Astrocyte (in vitro differentiated cells and primary cell): Measurements from ENCODE around the gene DIAPH2. TPM values are rescaled to one million over a fixed set of nuclear protein-coding genes. Genes with fewer than 3 reads are reported as not detected.

Source experiments
- DNase-seq: peaks from one replicate; pipeline ENCODE4 v3.0.0-alpha.2; 2010; ENCODE audit warnings: low read depth
- FAIRE-seq: peaks from 2 replicates; lab custom pipeline; 2011; peaks lifted over from hg19 to GRCh38; lab: Jason Lieb, UNC
- H2AFZ ChIP-seq: 2 replicates; pipeline ENCODE4 v1.6.0; 2012; ENCODE audit warnings: low read depth, low read length, inconsistent platforms
- H3K27ac ChIP-seq: 2 replicates; pipeline ENCODE4 v1.5.1; 2011; ENCODE audit warnings: low read depth, low read length, inconsistent platforms
- H3K27me3 ChIP-seq: 2 replicates; pipeline ENCODE4 v1.6.0; 2011; ENCODE audit warnings: low read length, inconsistent platforms; ENCODE audit not compliant: insufficient read depth
- H3K36me3 ChIP-seq: 2 replicates; pipeline ENCODE4 v1.5.1; 2011; ENCODE audit warnings: low read length, inconsistent platforms; ENCODE audit not compliant: insufficient read depth
- H3K4me1 ChIP-seq: 2 replicates; pipeline ENCODE4 v1.5.1; 2011; ENCODE audit warnings: low read length, inconsistent platforms; ENCODE audit not compliant: insufficient read depth
- H3K4me2 ChIP-seq: 2 replicates; pipeline ENCODE4 v1.6.0; 2012; ENCODE audit warnings: low read length, inconsistent platforms
- H3K4me3 ChIP-seq: 2 replicates; pipeline ENCODE4 v1.5.1; 2011; ENCODE audit warnings: low read depth, mild to moderate bottlenecking, low read length, inconsistent platforms; ENCODE audit not compliant: insufficient read depth
- H3K79me2 ChIP-seq: 2 replicates; pipeline ENCODE4 v1.6.0; 2012; ENCODE audit warnings: mild to moderate bottlenecking, low read length, inconsistent platforms; ENCODE audit not compliant: insufficient read depth
- H3K9ac ChIP-seq: 2 replicates; pipeline ENCODE4 v1.6.0; 2012; ENCODE audit warnings: mild to moderate bottlenecking, low read length, inconsistent platforms
- H3K9me3 ChIP-seq: 2 replicates; pipeline ENCODE4 v1.5.1; 2012; ENCODE audit warnings: low read depth, mild to moderate bottlenecking, low read length, inconsistent platforms; ENCODE audit not compliant: insufficient read depth
- H4K20me1 ChIP-seq: 2 replicates; pipeline ENCODE4 v1.6.0; 2012; ENCODE audit warnings: low read length, inconsistent platforms; ENCODE audit not compliant: insufficient read depth
- H3K27ac Mint-ChIP-seq: one replicate; pipeline ENCODE4 v1.8.0; 2021; ENCODE audit warnings: mild to moderate bottlenecking, mixed read lengths; ENCODE audit not compliant: unreplicated experiment
- H3K27me3 Mint-ChIP-seq: one replicate; pipeline ENCODE4 v1.8.0; 2021; ENCODE audit warnings: low read depth, mixed read lengths; ENCODE audit not compliant: unreplicated experiment
- H3K36me3 Mint-ChIP-seq: one replicate; pipeline ENCODE4 v1.8.0; 2021; ENCODE audit warnings: low read depth, mixed read lengths; ENCODE audit not compliant: unreplicated experiment
- H3K4me1 Mint-ChIP-seq: one replicate; pipeline ENCODE4 v1.8.0; 2021; ENCODE audit warnings: low read depth, mixed read lengths; ENCODE audit not compliant: unreplicated experiment
- H3K4me3 Mint-ChIP-seq: one replicate; pipeline ENCODE4 v1.8.0; 2021; ENCODE audit warnings: mild to moderate bottlenecking, moderate library complexity, mixed read lengths; ENCODE audit not compliant: unreplicated experiment
- H3K9me3 Mint-ChIP-seq: one replicate; pipeline ENCODE4 v1.8.0; 2021; ENCODE audit warnings: mild to moderate bottlenecking, mixed read lengths; ENCODE audit not compliant: unreplicated experiment
- CTCF ChIP-seq: IDR thresholded peaks from 2 replicates; pipeline ENCODE4 v1.5.1; 2011; ENCODE audit warnings: low read depth, mild to moderate bottlenecking, inconsistent platforms, low read length, moderate library complexity; ENCODE audit not compliant: insufficient read depth
- EZH2 ChIP-seq: IDR thresholded peaks from 2 replicates; pipeline ENCODE4 v1.6.1; 2012; ENCODE audit warnings: mild to moderate bottlenecking, low read length, inconsistent platforms; ENCODE audit not compliant: insufficient read depth
- total RNA-seq: library from RNA; stranded (reverse); gene quantifications from 2 replicates; pipeline ENCODE4 v1.2.1, GENCODE V29; 2021

Gene DIAPH2
- total RNA-seq, 1 donor from 2014 or later, result 9.8 TPM

GRCh38 chrX:97504431-97504830 lies 819.8 kb downstream of the DIAPH2 start:
- Mint-ChIP-seq H3K27me3 (no peaks in the 10 kb centered on the region), H3K9me3 (no peaks in the 10 kb centered on the region), H3K4me1 (no peaks in the 10 kb centered on the region), H3K4me3 (no peak overlapping the region), H3K27ac (no peak overlapping the region), H3K36me3 (no peaks in the 10 kb centered on the region)
- no peaks in the 10 kb centered on the region for H3K36me3 ChIP-seq
- H3K9me3 ChIP-seq, result no peaks in the 10 kb centered on the region
- FAIRE-seq (no peak), DNase-seq (no peak)
- no peak overlapping the region for H3K4me3 ChIP-seq
- no peak overlapping the region for H3K9ac ChIP-seq
- H3K4me2 ChIP-seq, result no peak overlapping the region
- no peaks in the 10 kb centered on the region for H3K27me3 ChIP-seq
- no peak overlapping the region for H2AFZ ChIP-seq
- TF ChIP-seq EZH2 (no peak), CTCF (no peak)
- no peaks in the 10 kb centered on the region for H3K4me1 ChIP-seq
- no peak overlapping the region for H3K27ac ChIP-seq
- H4K20me1 ChIP-seq, result no peaks in the 10 kb centered on the region
- H3K79me2 ChIP-seq, result no peaks in the 10 kb centered on the region

GRCh38 chrX:97517763-97518162 lies 833.1 kb downstream of the DIAPH2 start:
- no peak overlapping the region for H3K9ac ChIP-seq
- no peaks in the 10 kb centered on the region for H4K20me1 ChIP-seq
- TF ChIP-seq EZH2 (no peak), CTCF (no peak)
- no peak overlapping the region for H3K27ac Mint-ChIP-seq
- FAIRE-seq (no peak), DNase-seq (no peak)
- no peaks in the 10 kb centered on the region for H3K4me1 ChIP-seq
- H3K27me3 ChIP-seq, result no peaks in the 10 kb centered on the region
- H3K9me3 Mint-ChIP-seq, result no peaks in the 10 kb centered on the region
- H3K9me3 ChIP-seq, result no peaks in the 10 kb centered on the region
- no peak overlapping the region for H3K4me3 Mint-ChIP-seq
- H3K4me2 ChIP-seq, result no peak overlapping the region
- no peaks in the 10 kb centered on the region for H3K27me3 Mint-ChIP-seq
- no peaks in the 10 kb centered on the region for H3K36me3 ChIP-seq
- no peak overlapping the region for H2AFZ ChIP-seq
- no peaks in the 10 kb centered on the region for H3K79me2 ChIP-seq
- no peaks in the 10 kb centered on the region for H3K4me1 Mint-ChIP-seq
- no peak overlapping the region for H3K27ac ChIP-seq
- H3K36me3 Mint-ChIP-seq, result no peaks in the 10 kb centered on the region
- H3K4me3 ChIP-seq, result no peak overlapping the region

GRCh38 chrX:97522307-97522706 lies 837.7 kb downstream of the DIAPH2 start:
- Mint-ChIP-seq H3K4me1 (peaks cover 13% of the 10 kb centered on the region), H3K9me3 (no peaks in the 10 kb centered on the region), H3K27me3 (no peaks in the 10 kb centered on the region), H3K27ac (no peak overlapping the region), H3K4me3 (no peak overlapping the region), H3K36me3 (no peaks in the 10 kb centered on the region)
- H3K4me1 ChIP-seq, result peaks cover 7% of the 10 kb centered on the region
- no peak overlapping the region for H3K4me3 ChIP-seq
- no peak overlapping the region for H3K9ac ChIP-seq
- TF ChIP-seq EZH2 (no peak), CTCF (no peak)
- no peak overlapping the region for H2AFZ ChIP-seq
- no peaks in the 10 kb centered on the region for H4K20me1 ChIP-seq
- no peak overlapping the region for H3K4me2 ChIP-seq
- H3K9me3 ChIP-seq, result no peaks in the 10 kb centered on the region
- H3K79me2 ChIP-seq, result no peaks in the 10 kb centered on the region
- no peaks in the 10 kb centered on the region for H3K36me3 ChIP-seq
- FAIRE-seq (no peak), DNase-seq (no peak)
- H3K27me3 ChIP-seq, result no peaks in the 10 kb centered on the region
- H3K27ac ChIP-seq, result no peak overlapping the region
